H1 (cell line): ENCODE results near the gene RBM4B. TPM values are rescaled to one million over a fixed set of nuclear protein-coding genes. Genes with fewer than 3 reads are reported as not detected.

Experiments
- CTBP2 ChIP-seq: IDR thresholded peaks from 2 replicates; pipeline ENCODE4 v1.7.0; 2011; ENCODE audit warnings: borderline replicate concordance, mild to moderate bottlenecking, moderate library complexity, mixed read lengths, low read length; ENCODE audit not compliant: insufficient read depth, insufficient read length
- RBBP5 ChIP-seq: IDR thresholded peaks from 2 replicates; pipeline ENCODE4 v1.7.1; 2012; ENCODE audit warnings: low read depth, mild to moderate bottlenecking, inconsistent platforms, low read length, moderate library complexity, borderline replicate concordance
- TCF12 ChIP-seq: IDR thresholded peaks from 2 replicates; pipeline ENCODE4 v1.6.1; 2011; ENCODE audit warnings: low read depth, mild to moderate bottlenecking, low read length
- polyA plus RNA-seq, 7 experiments: library from polyadenylated mRNA; depleted of rRNA in 3 of 7; stranded (reverse) in 5 of 7; unstranded in 2 of 7; fragments of >200 nt in 5 of 7; fragments of 200-250 nt in 2 of 7; gene quantifications; 1 replicate in 5 of 7; 2 replicates in 1 of 7; 4 replicates in 1 of 7; pipeline versions ENCODE4 v1.2.1 to v1.2.3, GENCODE V29; 2011 to 2013; ENCODE audit warnings: missing spikeins in 2 of 7, mixed read lengths in 2 of 7
- total RNA-seq: library from RNA; stranded (reverse); fragmentation: NEBNext Ultra II Directional; extraction: Animal tissue kit (Norgen Biotek cat#: 25700); gene quantifications from 2 replicates; pipeline ENCODE4 v1.2.1, GENCODE V29; 2021

Gene RBM4B
- total and polyA plus RNA-seq, 2 of the 8 experiments (the other 6 are each of a cell fraction or from before 2014, with no cell fraction given), result 27.5 to 30.5 TPM

DNA sequence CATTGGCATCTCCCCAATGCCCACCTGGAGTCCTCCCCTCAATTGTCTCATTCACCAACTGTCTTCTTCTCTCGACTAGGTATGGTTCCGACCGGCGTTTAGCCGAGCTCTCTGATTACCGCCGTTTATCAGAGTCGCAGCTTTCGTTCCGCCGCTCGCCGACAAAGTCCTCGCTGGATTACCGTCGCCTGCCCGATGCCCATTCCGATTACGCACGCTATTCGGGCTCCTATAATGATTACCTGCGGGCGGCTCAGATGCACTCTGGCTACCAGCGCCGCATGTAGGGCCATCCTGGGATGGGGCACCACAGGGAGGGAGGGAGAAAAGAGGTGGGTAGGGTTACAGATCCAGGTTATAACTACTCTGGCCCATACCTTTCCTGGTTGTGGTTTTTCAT, 51.3 kb downstream of the RBM4B start (continued):
- no peak for TF ChIP-seq CTBP2
- no peak for TF ChIP-seq RBBP5
- no peak for TF ChIP-seq TCF12
